Measurements from ENCODE around the gene LMBR1.

DNA sequence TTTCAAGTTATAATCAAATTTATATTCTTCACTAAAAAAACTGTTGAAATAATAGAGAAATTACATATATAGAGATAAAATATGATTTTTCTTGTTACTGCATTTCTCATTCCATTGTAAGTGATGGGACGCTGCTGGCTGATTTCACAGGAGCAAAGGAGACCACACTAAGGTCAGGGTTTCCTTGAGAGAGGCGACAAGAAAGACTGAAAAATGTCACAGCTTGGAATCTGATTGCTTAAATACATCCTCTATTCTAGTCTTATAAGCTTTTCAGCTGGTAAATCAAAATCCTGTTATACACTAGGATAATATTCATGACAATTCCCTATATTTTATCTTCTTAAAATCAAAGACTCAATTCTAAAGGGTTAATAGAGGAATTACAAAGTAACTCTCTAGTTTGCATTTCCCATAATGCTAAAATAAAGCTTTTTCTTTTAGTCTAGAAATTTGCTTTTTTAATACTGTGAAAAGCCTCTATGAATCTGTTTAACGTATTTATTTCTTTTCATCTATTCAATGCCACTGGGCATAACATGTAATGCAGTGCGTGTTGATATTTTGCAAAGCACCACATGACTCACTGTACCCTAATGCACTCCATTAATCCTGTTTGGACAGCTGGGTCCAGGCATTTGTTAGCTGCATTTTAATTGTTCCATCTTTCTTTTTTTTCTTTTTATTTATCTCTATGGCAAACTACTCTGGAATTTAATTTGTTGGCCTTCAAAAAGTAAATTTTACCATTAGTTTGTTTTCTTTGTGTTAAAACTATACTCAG is 170.7 kb downstream of the LMBR1 start:
- TF ChIP-seq POLR2A (IDR thresholded peaks at IDR 0.05; ENCODE audit: low read depth, low read length) (no peak), TAF1 (IDR thresholded peaks at IDR 0.05; ENCODE audit: low read depth, low read length) (no peak), POLR2AphosphoS5 (IDR thresholded peaks at IDR 0.05; ENCODE audit: low read depth, low read length) (no peak), POU2F2 (IDR thresholded peaks at IDR 0.05; ENCODE audit: low read depth, low read length) (no peak)

Measured in GM12891 (cell line).